Measurements from ENCODE around the gene NUDCD3.

Gene NUDCD3

GRCh38 chr7:44380831-44381493 lies 109.5 kb downstream of the NUDCD3 start:
- no peak for DNase-seq

- DNase-seq, result no peak
Measured at GRCh38 chr7:44380189-44380830, 110.1 kb downstream of the NUDCD3 start.

GRCh38 chr7:44379366-44380188 lies 110.9 kb downstream of the NUDCD3 start:
- DNase-seq, result no peak

DNA sequence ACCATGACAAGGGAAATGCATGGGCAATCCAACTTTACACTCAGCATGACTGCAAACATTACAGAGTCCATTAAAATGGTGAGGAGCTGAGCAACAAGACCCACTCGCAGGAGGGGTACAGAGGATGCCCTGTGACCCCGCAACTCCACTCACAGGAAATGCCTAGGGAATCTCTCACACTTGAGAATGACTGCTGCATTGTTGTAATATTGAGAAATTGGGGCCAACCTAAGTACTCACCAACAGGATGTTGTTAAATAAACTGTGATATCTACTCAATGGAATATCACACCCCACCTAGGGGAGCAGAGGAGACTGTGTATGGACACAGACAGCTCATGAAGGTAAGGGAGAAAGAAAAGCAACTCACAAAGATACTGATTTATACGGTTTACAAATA lies 111.7 kb downstream of the NUDCD3 start:
- no peak for DNase-seq

- no peak for DNase-seq
Measured at GRCh38 chr7:44377681-44378421, 112.6 kb downstream of the NUDCD3 start.

- DNase-seq, result no peak
Measured at GRCh38 chr7:44377134-44377463, 113.4 kb downstream of the NUDCD3 start.

GRCh38 chr7:44376429-44377133 lies 113.9 kb downstream of the NUDCD3 start:
- no peak for DNase-seq

- DNase-seq, result no peak
Measured at GRCh38 chr7:44375926-44376342, 114.5 kb downstream of the NUDCD3 start.

GRCh38 chr7:44375236-44375699 lies 115.2 kb downstream of the NUDCD3 start:
- no peak for DNase-seq

GRCh38 chr7:44374007-44374763 lies 116.3 kb downstream of the NUDCD3 start:
- DNase-seq, result no peak

- no peak for DNase-seq
Measured at GRCh38 chr7:44373418-44373740, 117.1 kb downstream of the NUDCD3 start.

DNA sequence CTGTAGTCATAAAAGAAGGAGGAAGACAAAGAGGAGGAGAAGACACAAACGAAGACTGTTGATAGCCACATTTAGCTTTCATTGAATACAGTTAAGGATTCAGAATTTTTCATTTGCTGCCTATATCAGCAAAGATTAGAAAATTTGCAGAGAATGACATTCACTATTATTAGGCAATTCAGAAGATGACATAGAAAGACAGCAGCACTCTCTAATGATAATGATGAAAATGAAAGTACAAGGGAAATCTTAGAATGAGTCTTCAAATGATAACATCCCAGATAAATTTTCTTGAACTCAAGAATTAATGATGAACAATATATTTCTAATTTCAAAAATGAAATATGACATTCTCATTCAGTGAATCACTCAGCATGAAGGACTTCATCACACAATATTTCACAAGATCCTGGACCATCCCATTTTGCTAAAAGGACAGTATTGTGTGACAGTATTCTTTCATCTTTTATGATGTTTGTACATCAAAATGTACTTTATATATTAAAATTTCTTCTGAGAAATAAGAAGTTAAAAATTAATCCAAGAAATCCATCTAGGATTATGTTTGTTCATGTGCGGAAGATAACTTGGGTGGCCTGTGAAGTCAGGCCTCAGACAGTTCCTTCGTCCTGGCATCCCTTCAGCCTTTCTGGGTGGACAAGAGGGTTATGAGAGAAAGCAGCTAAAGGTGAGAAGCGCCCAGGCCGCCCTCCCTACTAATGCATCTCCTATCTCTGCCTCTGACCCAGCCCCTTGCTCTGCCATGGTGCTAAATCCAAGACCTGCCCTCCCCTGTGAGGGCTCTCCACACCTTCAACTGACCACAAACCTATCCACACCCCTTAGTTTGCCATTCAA lies 117.7 kb downstream of the NUDCD3 start:
- DNase-seq, result no peak

GRCh38 chr7:44368885-44369284 lies 121.6 kb downstream of the NUDCD3 start:
- DNase-seq, result no peak

GRCh38 chr7:44368455-44368854 lies 122.0 kb downstream of the NUDCD3 start:
- no peak for DNase-seq

- no peak for DNase-seq
Measured at GRCh38 chr7:44367475-44368043, 122.9 kb downstream of the NUDCD3 start.

GRCh38 chr7:44366986-44367385 lies 123.5 kb downstream of the NUDCD3 start:
- DNase-seq, result no peak

DNA sequence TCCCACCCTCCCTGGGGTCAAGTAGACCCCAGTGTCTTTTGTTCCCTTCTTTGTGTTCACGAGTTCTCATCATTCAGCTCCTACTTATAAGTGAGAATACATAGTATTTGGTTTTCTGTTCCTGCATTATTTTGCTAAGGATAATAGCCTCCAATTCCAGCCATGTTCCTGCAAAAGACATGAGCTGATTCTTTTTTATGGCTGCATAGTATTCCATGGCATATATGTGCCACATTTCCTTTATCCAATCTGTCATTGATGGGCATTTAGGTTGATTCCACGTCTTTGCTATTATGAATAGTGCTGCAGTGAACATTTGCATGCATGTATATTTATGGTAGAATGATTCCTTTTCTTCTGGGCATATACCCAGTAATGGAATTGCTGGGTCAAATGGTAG lies 136.8 kb downstream of the NUDCD3 start:
- DNase-seq, result no peak

GRCh38 chr7:44348851-44349781 lies 141.3 kb downstream of the NUDCD3 start:
- no peak for DNase-seq

- DNase-seq, result no peak
Measured at GRCh38 chr7:44348300-44348699, 142.2 kb downstream of the NUDCD3 start.

All from NCI-H526 treated with DMSO at 0.1 percent for 48 hours (cell line).